ENCODE data around the gene TMEM254. TPM values are rescaled to one million over a fixed set of nuclear protein-coding genes. Genes with fewer than 3 reads are reported as not detected.
"Not testable (repeated sequence)": the region's sequence is repeated elsewhere in the genome, so short reads cannot be mapped to it uniquely, and the experiment has no call there.

Gene TMEM254
- total RNA-seq, 1 donor from 2014 or later, result 7.1 TPM

DNA sequence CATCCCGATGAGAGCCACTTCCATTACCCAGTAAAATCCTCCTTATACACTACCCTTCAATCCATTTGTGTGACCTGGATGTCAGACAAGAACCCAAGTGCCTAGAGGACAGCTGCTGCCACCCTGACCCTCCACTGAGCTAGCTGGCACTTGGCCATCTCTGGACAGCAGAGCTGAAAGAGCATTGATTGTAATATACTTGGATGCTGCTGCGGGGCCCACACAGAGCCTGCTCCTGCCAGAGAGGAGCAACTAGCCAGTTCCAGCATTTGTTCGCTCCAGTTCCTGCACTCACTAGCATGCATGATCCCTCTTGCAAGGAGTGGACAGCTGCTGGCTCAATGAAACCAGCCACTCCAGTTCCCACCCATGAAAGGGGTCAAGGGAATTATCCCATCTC, 8.4 kb upstream of the TMEM254 start:
- intact Hi-C loops (cut with DNase I), result no loop called here
- no peak for DNase-seq (ENCODE audit: low spot score)

DNA sequence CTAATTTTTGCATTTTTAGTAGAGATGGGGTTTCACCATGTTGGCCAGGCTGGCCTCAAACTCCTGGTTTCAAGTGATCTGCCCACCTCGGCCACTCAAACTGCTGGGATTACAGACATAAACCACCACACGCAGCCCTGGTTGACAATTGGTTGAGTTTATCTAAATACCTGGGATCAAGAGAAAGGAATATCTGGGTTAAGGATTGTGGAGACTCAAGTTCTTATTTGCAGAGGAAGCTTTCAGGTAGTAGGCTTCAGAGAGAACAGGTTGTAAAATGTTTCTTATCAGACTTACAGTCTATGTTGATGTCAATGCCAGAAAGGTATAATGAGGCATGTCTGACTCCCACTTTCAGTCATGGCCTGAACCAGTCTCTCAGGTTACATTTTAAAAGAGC, 5.9 kb upstream of the TMEM254 start:
- intact Hi-C loops (cut with DNase I), result no loop called here
- DNase-seq (ENCODE audit: low spot score), result no peak

DNA sequence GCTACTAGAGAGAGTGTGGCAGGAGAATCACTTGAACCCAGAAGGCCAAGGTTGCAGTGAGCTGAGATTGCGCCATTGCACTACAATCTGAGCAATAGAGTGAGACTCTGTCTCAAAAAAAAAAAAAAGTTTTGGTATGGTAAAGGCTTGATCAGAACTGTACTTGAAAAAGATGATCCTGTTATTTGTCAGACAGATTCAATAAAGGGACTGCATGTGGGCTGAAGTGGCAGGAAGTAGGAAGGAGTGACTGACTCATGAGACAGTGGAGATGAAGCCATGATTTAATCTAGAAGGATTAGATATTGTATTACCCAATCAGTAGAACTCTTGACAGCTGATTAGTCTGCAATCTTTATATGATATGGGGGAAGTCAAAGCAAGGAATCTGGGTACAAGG, 2.7 kb upstream of the TMEM254 start:
- intact Hi-C loops (cut with DNase I), result loop anchor here (5.0 kb wide), 2 partner anchors 37 to 57 kb away; partner anchors contain the start of gene PLAC9

DNA sequence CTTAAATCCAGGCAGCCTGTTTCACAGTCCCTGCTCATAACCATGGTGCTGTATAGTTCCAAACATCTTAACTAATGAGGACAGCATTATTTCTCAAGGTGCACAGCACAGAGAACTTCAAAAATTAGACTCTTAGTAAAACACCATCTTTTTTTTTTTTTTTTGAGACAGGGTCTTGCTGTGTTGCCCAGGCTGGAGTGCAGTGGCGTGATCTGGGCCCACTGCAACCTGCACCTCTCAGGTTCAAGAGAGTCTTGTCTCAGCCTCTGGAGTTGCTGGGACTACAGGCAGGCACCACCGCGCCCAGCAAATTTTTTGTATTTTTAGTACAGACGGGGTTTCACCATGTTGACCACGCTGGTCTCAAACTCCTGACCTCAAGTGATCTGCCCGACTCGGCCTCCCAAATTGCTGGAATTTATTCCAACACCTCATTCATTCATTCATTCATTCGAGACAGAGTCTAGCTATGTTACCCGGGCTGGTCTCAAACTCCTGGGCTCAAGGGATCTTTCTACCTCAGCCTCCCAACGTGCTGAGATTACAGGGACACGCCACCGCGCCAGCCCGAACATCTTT, 507 bp upstream of the TMEM254 start:
- intact Hi-C loops (cut with DNase I), result loop anchor here (5.0 kb wide), 2 partner anchors 34 to 54 kb away; partner anchors contain the start of gene PLAC9
- no peak for DNase-seq (ENCODE audit: low spot score)

More for the DNA sequence above, 2.7 kb upstream of the TMEM254 start:
- no peak for DNase-seq (ENCODE audit: low spot score)

DNA sequence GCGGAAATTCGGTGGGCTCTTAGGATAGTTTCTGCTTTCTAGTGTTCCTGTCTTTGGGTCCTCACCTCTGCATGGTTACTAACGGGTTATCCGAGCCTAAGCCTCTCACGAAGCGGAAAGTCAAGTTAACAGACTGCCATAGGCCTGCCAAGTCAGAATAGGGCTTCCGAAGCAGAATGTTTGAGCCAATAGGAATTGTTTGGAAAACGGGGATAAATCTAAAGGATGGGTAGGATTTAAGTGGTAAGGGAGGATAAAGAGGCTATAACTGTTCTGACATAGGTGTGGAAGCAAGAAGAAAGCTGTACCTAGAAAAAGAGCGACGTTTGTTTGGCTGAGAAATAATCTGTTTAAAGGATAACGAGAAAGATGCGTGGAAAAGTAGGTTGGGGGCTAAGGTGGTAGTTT, 851 bp downstream of the TMEM254 start:
- intact Hi-C loops (cut with DNase I), result loop anchor here (5.0 kb wide), 2 partner anchors 33 to 53 kb away; partner anchors contain the start of gene PLAC9
- no peak for DNase-seq (ENCODE audit: low spot score)

DNA sequence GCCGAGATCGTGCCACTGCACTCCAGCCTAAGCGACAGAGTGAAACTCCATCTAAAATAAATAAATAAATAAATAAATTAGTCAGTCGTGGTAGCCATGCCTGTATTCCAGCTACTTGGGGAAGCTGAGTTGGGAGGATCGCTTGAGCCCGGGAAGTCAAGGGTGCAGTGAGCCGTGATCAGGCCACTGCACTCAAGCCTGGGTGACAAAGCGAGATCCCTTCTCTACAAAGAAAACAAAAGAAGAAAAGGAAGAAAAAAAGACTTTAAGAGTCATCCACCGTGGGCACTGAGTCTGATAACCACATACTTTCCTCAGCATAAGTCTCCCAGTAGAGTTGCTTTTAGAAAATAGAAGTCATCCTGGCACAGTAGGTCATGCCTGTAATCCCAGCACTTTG, 2.6 kb downstream of the TMEM254 start:
- intact Hi-C loops (cut with DNase I), result no loop called here
- no peak for DNase-seq (ENCODE audit: low spot score)

DNA sequence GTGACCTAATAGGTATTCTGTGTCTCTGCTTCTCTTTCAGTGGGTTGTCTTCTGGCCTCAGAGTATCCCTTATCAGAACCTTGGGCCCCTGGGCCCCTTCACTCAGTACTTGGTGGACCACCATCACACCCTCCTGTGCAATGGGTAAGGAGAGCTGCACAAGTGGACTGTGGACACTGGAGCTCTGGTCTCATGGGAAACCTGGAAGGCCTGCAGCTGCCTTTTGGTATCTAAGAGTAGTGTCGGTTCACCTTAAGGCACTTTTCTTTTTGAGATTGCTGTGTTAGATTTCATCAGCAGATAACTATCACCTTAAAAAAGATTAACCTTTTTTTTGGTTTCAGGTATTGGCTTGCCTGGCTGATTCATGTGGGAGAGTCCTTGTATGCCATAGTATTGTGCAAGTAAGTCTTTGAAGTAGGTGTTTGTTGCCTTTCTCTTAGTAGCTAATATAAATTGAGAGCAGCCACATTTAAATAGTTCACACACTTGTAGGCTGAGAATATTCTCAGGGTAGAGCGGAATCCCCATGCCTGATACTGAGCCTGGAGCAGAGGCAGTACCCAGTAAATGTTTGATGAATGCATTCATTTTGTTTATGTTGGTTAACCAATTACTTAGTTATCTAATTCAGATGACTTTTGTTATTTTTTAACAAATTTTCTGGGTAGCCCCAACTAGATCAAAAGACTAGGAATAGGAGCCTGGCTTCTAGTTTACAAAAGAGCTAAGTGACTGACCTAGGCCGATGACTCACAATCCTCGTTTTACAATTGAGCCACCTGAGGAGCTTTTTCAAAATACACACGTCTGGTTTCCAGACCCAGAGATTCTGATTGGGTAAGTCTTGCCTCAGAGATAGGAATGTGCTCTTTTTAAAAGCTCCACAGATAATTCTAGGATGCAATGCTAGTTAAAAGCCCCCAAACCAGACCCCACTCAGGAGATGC, 3.6 kb downstream of the TMEM254 start:
- DNase-seq (ENCODE audit: low spot score), result no peak
- intact Hi-C loops (cut with DNase I), result no loop called here

DNA sequence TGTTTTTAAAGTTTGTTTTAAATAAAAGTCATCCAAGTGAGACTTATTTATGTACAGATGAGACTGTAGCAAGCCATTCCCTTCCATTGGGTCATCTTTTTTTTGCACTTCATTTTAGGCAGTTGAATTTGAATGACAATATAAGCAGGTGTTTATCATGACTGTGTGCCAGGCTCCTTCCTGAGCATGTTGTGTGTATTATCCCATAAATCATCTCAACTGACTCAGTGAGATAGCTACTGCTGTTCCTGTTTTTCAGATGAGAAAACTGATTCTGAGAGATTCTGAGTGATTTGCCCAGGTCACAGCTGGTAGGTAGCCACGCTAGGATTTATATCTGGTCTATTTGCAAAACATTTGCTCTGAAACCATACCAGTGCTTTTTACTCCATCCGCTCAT, 11.7 kb downstream of the TMEM254 start:
- intact Hi-C loops (cut with DNase I), result no loop called here
- DNase-seq (ENCODE audit: low spot score), result no peak

DNA sequence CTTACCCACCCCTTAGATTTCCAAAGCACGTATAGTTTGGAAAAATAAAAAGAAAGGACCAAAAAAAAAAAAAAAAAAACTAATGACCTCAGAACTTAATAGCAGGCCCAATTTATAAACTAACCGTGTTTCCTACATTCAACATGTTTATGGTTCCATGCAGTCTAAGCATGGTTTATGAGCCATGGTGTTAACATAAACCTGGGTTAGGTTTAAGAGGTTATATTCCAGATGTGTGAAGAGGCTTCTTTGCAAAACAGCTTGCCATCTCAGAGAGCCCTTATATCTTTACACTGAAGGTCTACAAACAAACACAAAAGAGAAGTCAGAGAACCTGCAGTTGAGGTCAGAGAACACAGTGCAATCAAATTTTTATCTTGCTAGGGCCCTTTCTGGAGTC, 15.8 kb downstream of the TMEM254 start:
- DNase-seq (ENCODE audit: low spot score), result no peak
- intact Hi-C loops (cut with DNase I), result no loop called here

DNA sequence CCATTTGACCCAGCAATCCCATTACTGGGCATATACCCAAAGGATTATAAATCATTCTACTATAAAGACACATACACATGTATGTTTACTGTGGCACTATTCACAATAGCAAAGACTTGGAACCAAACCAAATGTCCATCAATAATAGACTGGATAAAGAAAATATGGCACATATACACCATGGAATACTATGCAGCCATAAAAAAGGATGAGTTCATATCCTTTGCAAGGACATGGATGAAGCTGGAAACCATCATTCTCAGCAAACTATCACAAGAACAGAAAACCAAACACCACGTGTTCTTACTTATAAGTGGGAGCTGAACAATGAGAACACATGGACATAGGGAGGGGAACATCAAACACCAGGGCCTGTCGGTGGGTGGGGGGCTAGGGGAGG, 19.8 kb downstream of the TMEM254 start:
- DNase-seq (ENCODE audit: low spot score); intact Hi-C loops (cut with DNase I): not testable (repeated sequence)

DNA sequence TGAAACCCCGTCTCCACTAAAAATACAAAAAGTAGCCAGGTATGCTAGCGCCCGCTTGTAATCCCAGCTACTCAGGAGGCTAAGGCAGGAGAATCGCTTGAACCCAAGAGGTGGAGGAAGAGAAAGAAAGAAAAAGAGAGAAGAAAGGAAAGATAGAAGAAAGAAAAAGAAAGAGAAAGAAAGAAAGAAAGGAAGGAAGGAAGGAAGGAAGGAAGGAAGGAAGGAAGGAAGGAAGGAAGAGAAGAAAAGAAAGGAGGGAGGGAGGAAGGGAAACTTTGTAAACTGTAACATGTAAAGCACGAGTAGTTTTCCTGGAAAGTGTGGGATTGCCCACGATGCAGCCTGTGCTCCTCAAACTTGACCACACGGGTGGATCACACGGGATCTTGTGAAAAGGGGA, 20.8 kb downstream of the TMEM254 start:
- intact Hi-C loops (cut with DNase I), result not testable (repeated sequence)

DNA sequence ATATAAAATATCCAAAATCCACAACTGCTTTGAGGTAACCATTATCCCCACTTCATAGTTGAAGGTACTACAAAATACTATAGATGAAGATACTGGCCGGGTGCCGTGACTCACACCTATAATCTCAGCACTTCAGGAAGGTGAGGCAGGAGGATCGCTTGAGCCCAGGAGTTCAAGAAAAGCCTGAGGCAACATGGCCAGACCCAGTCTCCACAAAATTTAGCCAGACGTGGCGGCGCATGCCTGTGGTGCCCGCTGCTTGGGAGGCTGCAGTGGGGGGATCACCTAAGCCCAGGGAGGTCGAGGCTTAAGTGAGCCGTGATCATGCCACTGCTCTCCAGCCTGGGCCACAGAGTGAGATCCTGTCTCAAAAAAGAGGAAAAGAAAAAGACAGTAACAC, 21.7 kb downstream of the TMEM254 start:
- intact Hi-C loops (cut with DNase I), result no loop called here
- DNase-seq (ENCODE audit: low spot score), result no peak

More for the DNA sequence above, 20.8 kb downstream of the TMEM254 start:
- not testable (repeated sequence) for DNase-seq (ENCODE audit: low spot score)

DNA sequence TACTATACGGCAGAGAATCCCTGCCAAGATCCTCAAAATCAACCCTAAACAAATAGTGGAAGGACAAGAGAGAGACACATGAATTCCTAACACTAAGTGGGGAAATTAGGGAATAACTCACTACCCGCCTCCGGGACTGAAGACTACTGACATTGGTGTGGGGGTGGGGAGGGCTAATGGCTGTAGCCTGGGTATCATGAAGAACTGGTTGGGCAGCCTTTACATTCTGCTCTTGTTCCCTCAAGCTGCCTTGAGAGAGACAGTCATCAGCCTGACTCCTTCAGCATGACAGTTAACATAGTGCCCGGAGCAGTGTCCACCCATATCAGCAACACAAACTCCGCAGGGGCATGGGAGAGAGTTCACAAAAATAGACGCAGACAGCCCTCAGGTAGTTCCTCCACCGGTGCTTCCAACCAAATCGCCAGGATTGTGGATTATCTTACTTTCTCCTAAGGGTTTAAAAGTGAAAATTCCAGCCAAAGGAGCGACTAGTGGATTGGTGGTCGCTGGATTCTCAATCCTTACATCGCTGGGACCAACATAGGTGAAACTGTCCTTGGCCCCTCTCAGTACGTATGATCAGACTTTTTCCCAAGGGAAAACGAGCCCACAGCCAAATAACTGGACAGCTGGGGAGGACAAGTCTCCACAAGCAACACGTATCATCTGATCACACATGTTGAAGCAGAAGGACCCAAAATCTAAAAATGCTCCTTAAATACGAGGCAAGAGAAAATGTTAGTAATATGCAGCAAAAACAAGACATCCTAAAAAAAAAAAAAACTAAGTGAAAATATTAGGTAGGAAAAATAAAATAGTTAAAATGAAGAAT, 22.6 kb downstream of the TMEM254 start:
- intact Hi-C loops (cut with DNase I), result no loop called here
- no peak for DNase-seq (ENCODE audit: low spot score)

DNA sequence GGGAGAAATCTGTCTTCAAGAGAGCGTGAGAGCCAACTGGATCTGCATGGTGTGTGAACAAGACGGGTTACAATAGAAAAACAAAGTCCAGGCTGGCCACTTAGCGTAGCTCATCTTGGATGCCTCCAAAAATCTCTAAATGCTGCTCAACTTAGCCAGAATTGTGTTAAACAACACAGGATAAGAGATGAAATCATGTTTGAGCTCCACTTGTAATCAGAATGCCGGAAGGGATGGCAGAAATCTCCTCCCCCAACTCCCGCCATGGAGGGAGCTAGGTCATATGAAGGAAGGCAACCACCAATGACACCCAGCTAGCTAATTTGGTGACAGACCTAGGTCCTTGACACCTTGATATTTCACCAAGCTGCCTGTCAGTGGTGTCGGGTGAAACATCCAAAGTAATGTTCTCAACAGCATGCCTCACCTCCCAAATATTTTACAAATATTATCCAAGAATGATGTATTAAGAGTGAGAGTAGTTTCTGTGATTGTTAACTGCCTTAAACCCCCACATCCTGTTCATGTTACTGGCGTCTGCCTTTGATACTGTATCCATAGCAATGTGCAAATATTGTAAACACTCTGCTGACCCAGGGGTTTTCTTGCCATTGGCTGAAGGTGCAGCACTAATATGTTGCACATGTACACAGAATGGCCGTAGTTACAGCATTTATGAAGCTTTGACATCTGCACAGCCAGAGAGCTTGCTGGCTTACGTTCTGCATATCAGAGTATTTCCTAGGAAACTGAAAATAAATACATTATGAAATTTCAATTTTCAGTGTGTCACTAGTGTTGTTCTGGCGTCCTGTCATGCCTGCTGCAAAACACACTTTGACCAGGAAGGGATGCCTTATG, 25.8 kb downstream of the TMEM254 start:
- intact Hi-C loops (cut with DNase I), result no loop called here
- DNase-seq (ENCODE audit: low spot score), result no peak

DNA sequence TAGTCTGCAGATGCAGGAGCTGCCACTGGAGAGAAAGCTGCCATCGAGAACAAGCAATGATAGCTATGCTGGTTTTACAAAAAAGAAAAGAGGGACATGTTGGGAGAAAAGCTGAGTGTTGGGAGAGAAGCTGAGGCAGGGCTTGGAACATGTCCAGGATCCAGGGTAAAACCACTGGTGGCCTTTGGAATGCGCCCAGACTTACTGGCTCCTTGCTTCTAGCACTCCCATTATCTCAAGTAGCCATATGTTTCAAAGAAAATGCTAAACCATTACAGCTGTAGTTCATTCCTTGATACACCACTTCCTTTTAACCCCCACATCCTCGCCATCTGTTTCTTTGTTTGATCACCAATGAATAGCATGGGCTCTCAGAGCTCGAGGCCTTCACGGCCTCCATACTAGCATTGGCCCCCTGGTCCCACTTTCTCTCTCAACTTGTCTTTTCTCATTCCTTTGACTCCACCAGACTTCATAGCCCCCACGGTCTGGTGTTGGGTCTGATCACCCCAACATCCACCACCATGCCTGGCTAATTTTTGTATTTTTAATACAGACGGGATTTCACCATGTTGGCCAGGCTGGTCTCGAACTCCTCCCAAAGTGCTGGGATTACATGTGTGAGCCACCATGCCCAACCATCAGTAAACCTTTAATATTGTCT, 30.2 kb downstream of the TMEM254 start:
- no peak for DNase-seq (ENCODE audit: low spot score)
- intact Hi-C loops (cut with DNase I), result no loop called here

DNA sequence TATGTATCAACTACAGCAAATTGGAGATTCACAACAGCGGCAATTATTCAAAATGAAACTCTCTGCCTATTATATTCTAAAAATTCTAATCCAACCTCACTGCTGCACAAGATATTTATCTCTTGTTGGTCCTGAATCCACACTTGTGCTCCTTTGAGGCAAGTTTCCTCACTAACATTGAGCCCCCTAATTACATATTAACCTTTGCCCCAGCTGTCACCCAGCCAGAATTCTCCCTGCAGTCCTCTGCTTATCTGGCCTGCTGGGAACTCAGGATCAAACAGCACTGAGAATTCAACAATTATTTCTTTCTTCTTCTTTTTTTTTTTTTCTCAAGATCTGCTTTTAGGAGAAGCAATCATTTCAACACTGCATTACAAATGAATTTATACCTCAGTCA, 32.5 kb downstream of the TMEM254 start:
- intact Hi-C loops (cut with DNase I), result loop anchor here (5.0 kb wide), 1 partner anchor 34 kb away; the partner anchor contains the start of gene TMEM254
- no peak for DNase-seq (ENCODE audit: low spot score)

DNA sequence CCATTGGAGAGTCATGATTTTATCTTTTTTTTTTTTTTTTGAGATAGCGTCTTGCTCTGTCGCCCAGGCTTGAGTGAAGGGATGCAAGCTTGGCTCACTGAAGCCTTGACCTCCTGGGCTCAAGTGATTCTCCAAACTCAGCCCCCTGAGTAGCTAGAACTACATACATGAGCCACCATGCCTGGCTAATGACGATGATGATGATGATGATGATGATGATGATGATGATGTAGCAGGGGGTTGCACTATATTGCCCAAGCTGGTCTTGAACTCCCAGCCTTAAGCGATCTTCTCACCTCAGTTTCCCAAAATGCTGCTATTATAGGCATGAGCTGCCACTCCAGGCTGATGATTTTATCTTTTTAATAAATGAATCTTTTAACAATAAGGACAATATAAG, 40.2 kb downstream of the TMEM254 start:
- peak; percentile 26 for DNase-seq (ENCODE audit: low spot score)
- intact Hi-C loops (cut with DNase I), result no loop called here

DNA sequence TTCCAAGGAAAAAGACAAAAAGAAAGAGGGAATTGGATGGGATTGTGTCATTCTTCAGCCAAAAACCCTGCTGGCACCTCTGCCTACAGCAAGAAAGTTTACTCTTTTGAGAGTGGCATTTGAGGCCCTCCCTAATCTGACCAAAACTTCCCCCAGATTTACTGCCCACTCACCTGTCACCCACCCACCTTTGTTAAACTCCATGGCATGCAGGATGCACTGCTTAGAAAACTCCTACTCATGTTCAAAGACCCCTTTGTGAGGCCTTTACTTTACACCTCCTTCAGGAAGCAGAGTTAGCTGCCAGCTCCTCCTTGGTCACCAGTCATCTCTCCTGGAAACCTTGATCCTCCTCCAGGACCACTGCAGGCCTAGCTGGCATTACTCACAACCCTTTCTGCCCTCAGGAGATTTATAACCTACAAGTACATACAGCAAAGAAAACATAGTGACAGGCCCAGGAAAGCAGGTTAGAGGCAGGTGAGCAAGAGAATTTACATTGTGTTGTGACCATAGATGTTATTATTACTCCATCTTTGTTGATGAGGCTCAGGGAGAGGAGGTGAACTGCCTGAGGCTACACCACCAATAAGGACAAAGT, 43.7 kb downstream of the TMEM254 start:
- intact Hi-C loops (cut with DNase I), result no loop called here
- DNase-seq (ENCODE audit: low spot score), result no peak
